BJ (cell line): ENCODE measurements around the gene LAMP5. TPM values are rescaled to one million over a fixed set of nuclear protein-coding genes. Genes with fewer than 3 reads are reported as not detected.

Source experiments
- CTCF ChIA-PET: fragments of 350-600 bp; formaldehyde crosslinking; extraction: SDS; loops from one replicate; lab custom pipeline; 2021; ENCODE audit warnings: antibody characterized with exemption, inconsistent platforms; lab: Yijun Ruan, JAX
- POLR2A ChIA-PET: fragments of 300-600 bp; sonication (Branson Sonifier 250); formaldehyde crosslinking; extraction: SDS; loops from one replicate; lab custom pipeline; 2021; ENCODE audit warnings: antibody characterized with exemption; lab: Charles Lee
- DNase-seq: peaks from one replicate; pipeline ENCODE4 v3.0.0-alpha.2; 2011; ENCODE audit warnings: low read depth
- H3K27me3 ChIP-seq: 2 replicates; pipeline ENCODE4 v1.6.0; 2011; ENCODE audit warnings: low read length; ENCODE audit not compliant: control insufficient read depth, insufficient read depth
- H3K36me3 ChIP-seq: 2 replicates; pipeline ENCODE4 v1.5.1; 2011; ENCODE audit warnings: low read length; ENCODE audit not compliant: control insufficient read depth, insufficient read depth
- H3K4me3 ChIP-seq: 2 replicates; pipeline ENCODE4 v1.5.1; 2011; ENCODE audit warnings: low read depth, mild to moderate bottlenecking, control low read depth, low read length
- polyA plus RNA-seq: library from polyadenylated mRNA; depleted of rRNA; stranded (reverse); fragments of >200 nt; gene quantifications from 2 replicates; pipeline ENCODE4 v1.2.3, GENCODE V29; 2011
- TF ChIP-seq, protein P1 (sequence below): IDR thresholded peaks from 2 replicates; pipeline ENCODE4 v1.5.1; 2011; ENCODE audit warnings: low read depth, mild to moderate bottlenecking, control low read depth, inconsistent platforms, low read length, moderate library complexity; ENCODE audit not compliant: insufficient read depth

The LAMP5 gene
- polyA plus RNA-seq, 1 experiment = 0.12 TPM

DNA sequence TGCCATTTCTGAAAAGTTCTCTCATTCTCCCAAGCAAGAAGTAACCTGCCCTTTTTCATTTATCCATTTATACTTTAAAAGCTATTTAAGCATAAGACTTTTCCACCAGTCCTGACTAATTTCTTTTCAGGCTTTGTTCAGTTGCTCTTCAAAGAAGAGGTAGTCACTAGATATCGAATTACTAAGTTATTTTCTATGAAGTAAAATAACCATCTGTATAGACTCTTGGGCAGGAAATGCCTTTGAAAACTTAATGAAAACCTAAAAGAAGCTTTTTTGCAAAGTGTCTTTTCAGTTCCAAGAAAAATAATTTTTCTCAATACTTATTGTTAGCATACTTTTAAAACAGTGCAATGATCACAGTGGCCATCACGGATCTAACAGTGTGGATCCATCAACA lies 31.3 kb upstream of the LAMP5 start:
- POLR2A ChIA-PET = no interaction called here
- DNase-seq = no peak
- H3K36me3 ChIP-seq = no peaks in the 10 kb centered on the region
- H3K27me3 ChIP-seq = no peaks in the 10 kb centered on the region
- H3K4me3 ChIP-seq = no peak overlapping the region
- TF ChIP-seq, protein P1, sequence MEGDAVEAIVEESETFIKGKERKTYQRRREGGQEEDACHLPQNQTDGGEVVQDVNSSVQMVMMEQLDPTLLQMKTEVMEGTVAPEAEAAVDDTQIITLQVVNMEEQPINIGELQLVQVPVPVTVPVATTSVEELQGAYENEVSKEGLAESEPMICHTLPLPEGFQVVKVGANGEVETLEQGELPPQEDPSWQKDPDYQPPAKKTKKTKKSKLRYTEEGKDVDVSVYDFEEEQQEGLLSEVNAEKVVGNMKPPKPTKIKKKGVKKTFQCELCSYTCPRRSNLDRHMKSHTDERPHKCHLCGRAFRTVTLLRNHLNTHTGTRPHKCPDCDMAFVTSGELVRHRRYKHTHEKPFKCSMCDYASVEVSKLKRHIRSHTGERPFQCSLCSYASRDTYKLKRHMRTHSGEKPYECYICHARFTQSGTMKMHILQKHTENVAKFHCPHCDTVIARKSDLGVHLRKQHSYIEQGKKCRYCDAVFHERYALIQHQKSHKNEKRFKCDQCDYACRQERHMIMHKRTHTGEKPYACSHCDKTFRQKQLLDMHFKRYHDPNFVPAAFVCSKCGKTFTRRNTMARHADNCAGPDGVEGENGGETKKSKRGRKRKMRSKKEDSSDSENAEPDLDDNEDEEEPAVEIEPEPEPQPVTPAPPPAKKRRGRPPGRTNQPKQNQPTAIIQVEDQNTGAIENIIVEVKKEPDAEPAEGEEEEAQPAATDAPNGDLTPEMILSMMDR = no peak
- CTCF ChIA-PET = interaction anchor here (0.8 to 1.0 kb wide), 2 partner anchors 8 to 21 kb away, joined by 4 to 5 read pairs; no protein-coding TSS in a partner anchor

DNA sequence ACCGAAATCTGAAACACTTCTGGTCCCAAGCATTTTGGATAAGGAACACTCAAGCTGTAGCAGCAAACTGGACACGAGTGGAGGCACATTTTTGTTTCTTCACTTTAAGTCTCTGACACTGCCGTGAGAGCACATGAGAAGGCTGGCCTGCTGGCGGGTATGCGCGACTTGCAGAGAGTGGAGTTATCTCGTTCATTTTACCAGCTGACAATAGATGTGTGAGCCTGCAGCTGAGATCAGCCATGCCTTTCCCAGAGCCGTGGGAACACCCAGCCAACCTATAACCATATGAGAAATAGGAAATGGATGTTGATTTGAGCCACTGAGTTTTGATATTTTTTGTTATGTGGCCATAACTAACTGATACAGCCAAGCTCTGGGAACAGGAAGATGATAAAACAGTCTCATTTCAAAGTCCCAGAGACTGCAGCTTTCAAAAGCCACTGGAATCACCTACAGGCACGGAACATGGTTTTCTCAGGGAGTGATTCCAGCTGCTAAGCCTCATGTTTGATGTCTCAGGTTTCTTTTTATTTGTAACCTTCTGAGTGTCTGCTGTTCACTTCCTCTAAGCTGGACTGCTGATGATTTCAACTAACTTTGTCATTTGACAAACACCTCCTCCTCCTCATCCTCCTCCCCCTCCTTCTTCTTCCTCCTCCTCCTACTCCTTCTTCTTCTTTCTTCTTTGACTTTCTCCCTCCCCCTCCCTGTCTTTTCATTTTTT lies 28.6 kb upstream of the LAMP5 start:
- ChIA-PET POLR2A (no interaction called here), CTCF (interaction anchor here (0.7 to 1.3 kb wide), 4 partner anchors 9 to 27 kb away, joined by 3 read pairs; no protein-coding TSS in a partner anchor)
- Histone ChIP-seq H3K36me3 (no peaks in the 10 kb centered on the region), H3K27me3 (no peaks in the 10 kb centered on the region), H3K4me3 (no peak overlapping the region)
- DNase-seq = no peak
- TF ChIP-seq, protein P1 = no peak

DNA sequence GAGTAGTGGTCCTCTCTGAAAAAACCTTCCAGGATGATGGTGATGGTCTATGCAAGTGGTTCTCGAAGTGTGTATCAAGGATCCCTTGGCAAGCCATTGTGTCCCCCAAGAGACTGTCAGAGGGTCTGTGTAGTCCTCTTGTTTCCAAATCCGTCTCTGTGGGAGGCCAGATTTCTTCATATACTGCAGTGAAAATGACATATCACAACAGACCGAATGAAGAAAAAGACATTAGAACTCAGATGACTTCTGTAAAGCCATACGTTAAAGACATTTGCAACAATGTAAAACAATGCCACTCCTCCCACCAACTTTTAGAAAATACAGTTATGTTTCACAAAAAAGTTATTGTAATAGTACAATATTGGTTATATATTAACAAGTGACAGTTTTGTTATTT lies 27.2 kb upstream of the LAMP5 start:
- Histone ChIP-seq H3K4me3 (no peak overlapping the region), H3K27me3 (no peaks in the 10 kb centered on the region), H3K36me3 (no peaks in the 10 kb centered on the region)
- DNase-seq = no peak
- TF ChIP-seq, protein P1 = no peak
- ChIA-PET POLR2A (no interaction called here), CTCF (no interaction called here)

DNA sequence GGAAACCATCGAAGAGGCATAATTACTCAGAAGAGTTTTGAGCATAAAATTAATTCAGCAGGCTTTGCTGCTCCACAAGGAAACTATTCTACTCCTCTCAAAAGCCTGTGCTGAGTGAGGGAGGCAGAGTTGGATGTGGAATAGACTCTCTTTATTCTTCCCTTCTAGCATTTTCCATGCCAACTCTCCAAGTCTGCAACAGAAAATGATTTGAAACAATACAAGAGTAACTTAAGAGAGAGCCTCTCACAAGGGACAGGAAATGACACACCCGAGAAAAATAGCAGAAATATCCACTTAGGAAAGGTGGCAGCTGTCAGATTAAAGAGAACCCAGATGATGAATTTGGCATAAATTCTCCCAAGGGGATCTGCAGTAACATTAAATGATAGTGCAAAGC lies 26.3 kb upstream of the LAMP5 start:
- no peak overlapping the region for H3K4me3 ChIP-seq
- ChIA-PET POLR2A (no interaction called here), CTCF (interaction anchor here (0.6 kb wide), 2 partner anchors 15 to 1552 kb away, joined by 3 to 4 read pairs; no protein-coding TSS in a partner anchor)
- TF ChIP-seq, protein P1 = no peak
- H3K36me3 ChIP-seq = no peaks in the 10 kb centered on the region
- H3K27me3 ChIP-seq = no peaks in the 10 kb centered on the region
- DNase-seq = no peak

DNA sequence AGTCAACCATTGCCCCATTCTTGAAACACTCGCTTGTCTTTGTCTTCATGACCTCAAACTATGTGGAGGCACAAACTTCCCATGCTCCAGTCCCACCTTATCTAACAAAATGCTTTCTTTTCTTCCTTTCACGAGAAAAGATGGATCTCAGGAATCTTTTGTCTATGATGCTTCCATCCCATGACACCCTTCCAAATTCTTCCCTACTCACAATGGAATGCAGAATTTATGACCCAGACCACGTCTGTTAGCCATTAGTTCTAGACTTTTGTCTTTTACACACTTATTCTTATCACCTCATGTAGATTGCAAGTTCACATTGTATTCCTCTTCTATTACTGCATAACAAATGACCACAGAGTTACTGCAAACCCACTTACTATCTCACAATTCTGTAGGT lies 24.2 kb upstream of the LAMP5 start:
- ChIA-PET CTCF (no interaction called here), POLR2A (no interaction called here)
- DNase-seq = no peak
- H3K36me3 ChIP-seq = no peaks in the 10 kb centered on the region
- H3K27me3 ChIP-seq = no peaks in the 10 kb centered on the region
- TF ChIP-seq, protein P1 = no peak
- no peak overlapping the region for H3K4me3 ChIP-seq
